ENCODE results near the gene ZNG1F. TPM values are rescaled to one million over a fixed set of nuclear protein-coding genes. Genes with fewer than 3 reads are reported as not detected.

ZNG1F gene
- 4.6 and 22.7 TPM in 2 replicates for total RNA-seq

GRCh38 chr9:41189217-41189616 lies at the start of gene ZNG1F:
Gene ZNG1F, minus strand, starts transcription at chr9:41189317. Its CDS starts 59 bp downstream, at chr9:41189258.

DNA sequence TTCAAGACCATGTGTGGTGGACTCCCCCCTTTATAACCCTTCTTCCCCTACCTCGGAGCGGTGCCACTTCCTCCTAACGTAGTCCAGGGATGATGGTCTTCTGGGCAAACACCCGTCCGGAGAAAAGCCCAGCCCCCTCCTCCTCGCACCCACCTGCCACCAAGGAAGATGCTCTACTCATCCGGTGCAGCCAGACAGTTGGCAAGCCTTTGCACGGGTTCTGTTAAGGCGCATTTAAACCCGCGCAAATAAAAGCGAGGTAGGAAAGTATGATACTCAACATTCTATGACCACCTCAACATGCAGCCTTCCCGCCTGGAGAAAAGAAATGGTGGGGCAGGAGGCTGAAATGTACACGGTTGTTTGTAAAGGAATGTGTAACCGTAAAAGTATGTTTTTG lies 60.5 kb downstream of the ZNG1F start, which contains the start of gene FOXD4L6:
TSS of gene FOXD4L6 (minus strand) at position 101 of the 400 bp plus-strand sequence. CDS start 298 bp downstream, outside the sequence.

Other genes with a start within 250 kb of the ZNG1F start
- 0.13 and 0.17 TPM in 2 replicates for gene FOXD4L6, start 60.6 kb downstream of the ZNG1F start, total RNA-seq